WTC11 (cell line): ENCODE measurements around the gene EDC4. TPM values are rescaled to one million over a fixed set of nuclear protein-coding genes. Genes with fewer than 3 reads are reported as not detected.

Source experiments
- ATAC-seq: fragments of 200-7000 bp; cut with Tn5 transposase; 2 replicates; pipeline ENCODE4 v1.10.0; 2021; ENCODE audit warnings: mild to moderate bottlenecking, moderate library complexity
- CTCF ChIA-PET: fragments of 300-600 bp; sonication (Branson Sonifier 250); formaldehyde crosslinking; loops from one replicate; lab custom pipeline; 2021; ENCODE audit warnings: antibody characterized with exemption; lab: Charles Lee
- POLR2A ChIA-PET: fragments of 350-600 bp; sonication (Branson Sonifier 250); formaldehyde crosslinking; loops from one replicate; lab custom pipeline; 2021; ENCODE audit warnings: antibody characterized with exemption; lab: Charles Lee
- DNase-seq: peaks from one replicate; pipeline ENCODE4 v3.0.0; 2021; ENCODE audit warnings: low spot score
- H3K27ac Mint-ChIP-seq: 2 replicates; pipeline ENCODE4 v1.8.0; 2021; ENCODE audit warnings: mixed read lengths
- H3K27me3 Mint-ChIP-seq: 2 replicates; pipeline ENCODE4 v1.8.0; 2021; ENCODE audit warnings: low read depth, mild to moderate bottlenecking, moderate library complexity, mixed read lengths
- H3K36me3 Mint-ChIP-seq: 2 replicates; pipeline ENCODE4 v1.8.0; 2021; ENCODE audit warnings: mixed read lengths
- H3K4me1 Mint-ChIP-seq: 2 replicates; pipeline ENCODE4 v1.8.0; 2022; ENCODE audit warnings: mixed read lengths
- H3K4me3 Mint-ChIP-seq: 2 replicates; pipeline ENCODE4 v1.8.0; 2021; ENCODE audit warnings: mild to moderate bottlenecking, moderate library complexity, mixed read lengths
- H3K9me3 Mint-ChIP-seq: 2 replicates; pipeline ENCODE4 v1.8.0; 2021; ENCODE audit warnings: mixed read lengths
- CBFB ChIP-seq: sonication (generic); formaldehyde crosslinking; IDR thresholded peaks from 2 replicates; pipeline ENCODE4 v1.8.1; 2022; ENCODE audit warnings: mild to moderate bottlenecking, low read depth, missing genetic modification reagents
- CDX4 ChIP-seq: fragments of 250-450 bp; sonication (Bioruptor Pico); IDR thresholded peaks from 2 replicates; pipeline ENCODE4 v1.9.0; 2021; ENCODE audit warnings: moderate library complexity, mild to moderate bottlenecking, inconsistent platforms, borderline replicate concordance
- EMX1 ChIP-seq: fragments of 250-450 bp; sonication (Bioruptor Pico); IDR thresholded peaks from 2 replicates; pipeline ENCODE4 v1.8.0; 2021; ENCODE audit warnings: mild to moderate bottlenecking
- ESRRA ChIP-seq: sonication (generic); formaldehyde crosslinking; IDR thresholded peaks from 2 replicates; pipeline ENCODE4 v1.8.1; 2022; ENCODE audit warnings: mild to moderate bottlenecking, missing genetic modification reagents, borderline replicate concordance
- FOXP1 ChIP-seq: sonication (generic); formaldehyde crosslinking; IDR thresholded peaks from 2 replicates; pipeline ENCODE4 v1.8.0; 2022; ENCODE audit warnings: missing genetic modification reagents, mild to moderate bottlenecking, moderate library complexity, borderline replicate concordance
- GABPB1 ChIP-seq: sonication (generic); formaldehyde crosslinking; IDR thresholded peaks from 2 replicates; pipeline ENCODE4 v1.8.1; 2023; ENCODE audit warnings: mild to moderate bottlenecking, missing genetic modification reagents
- IRF2 ChIP-seq: sonication (generic); formaldehyde crosslinking; IDR thresholded peaks from 2 replicates; pipeline ENCODE4 v1.8.0; 2022; ENCODE audit warnings: low read depth, missing genetic modification reagents, borderline replicate concordance
- KAT7 ChIP-seq: sonication (generic); formaldehyde crosslinking; IDR thresholded peaks from 2 replicates; pipeline ENCODE4 v1.8.1; 2023; ENCODE audit warnings: missing genetic modification reagents, mild to moderate bottlenecking, borderline replicate concordance
- MAX ChIP-seq: sonication (generic); formaldehyde crosslinking; IDR thresholded peaks from 2 replicates; pipeline ENCODE4 v1.8.0; 2022; ENCODE audit warnings: mild to moderate bottlenecking, missing genetic modification reagents
- NFATC4 ChIP-seq: fragments of 250-450 bp; sonication (Bioruptor Pico); IDR thresholded peaks from 2 replicates; pipeline ENCODE4 v1.9.0; 2021; ENCODE audit warnings: mild to moderate bottlenecking
- NFE2L1 ChIP-seq: sonication (generic); formaldehyde crosslinking; IDR thresholded peaks from 2 replicates; pipeline ENCODE4 v1.8.1; 2023; ENCODE audit warnings: missing genetic modification reagents
- NR2C2 ChIP-seq: sonication (generic); formaldehyde crosslinking; IDR thresholded peaks from 2 replicates; pipeline ENCODE4 v1.8.0; 2022; ENCODE audit warnings: mild to moderate bottlenecking, missing genetic modification reagents
- NR3C1 ChIP-seq: sonication (generic); formaldehyde crosslinking; conservative IDR thresholded peaks from 2 replicates; pipeline ENCODE4 v1.8.1; 2023; ENCODE audit warnings: low read depth, mild to moderate bottlenecking, missing genetic modification reagents
- OVOL2 ChIP-seq: fragments of 250-450 bp; sonication (Bioruptor Pico); IDR thresholded peaks from 2 replicates; pipeline ENCODE4 v1.9.0; 2021; ENCODE audit warnings: mild to moderate bottlenecking, borderline replicate concordance
- TEAD1 ChIP-seq: sonication (generic); formaldehyde crosslinking; IDR thresholded peaks from 2 replicates; pipeline ENCODE4 v1.8.0; 2022; ENCODE audit warnings: mild to moderate bottlenecking, missing genetic modification reagents
- ZNF281 ChIP-seq: sonication (generic); formaldehyde crosslinking; IDR thresholded peaks from 2 replicates; pipeline ENCODE4 v1.8.0; 2023; ENCODE audit warnings: mild to moderate bottlenecking, missing genetic modification reagents
- ZNF396 ChIP-seq: fragments of 250-450 bp; sonication (Bioruptor Pico); IDR thresholded peaks from 2 replicates; pipeline ENCODE4 v1.8.0; 2021; ENCODE audit warnings: mild to moderate bottlenecking, moderate library complexity, borderline replicate concordance
- ZNF512 ChIP-seq: sonication (generic); formaldehyde crosslinking; IDR thresholded peaks from 2 replicates; pipeline ENCODE4 v1.8.1; 2022; ENCODE audit warnings: missing genetic modification reagents, borderline replicate concordance
- ZNF671 ChIP-seq: fragments of 250-450 bp; sonication (Bioruptor Pico); IDR thresholded peaks from 2 replicates; pipeline ENCODE4 v1.8.0; 2021; ENCODE audit warnings: mild to moderate bottlenecking
- total RNA-seq: library from RNA; stranded (reverse); gene quantifications from 3 replicates; pipeline ENCODE4 v1.2.3, GENCODE V29; 2021
- TF ChIP-seq, protein P1 (sequence below): sonication (generic); formaldehyde crosslinking; IDR thresholded peaks from 2 replicates; pipeline ENCODE4 v1.8.0; 2022; ENCODE audit warnings: mild to moderate bottlenecking, missing genetic modification reagents
- TF ChIP-seq, protein P2 (sequence below): sonication (generic); formaldehyde crosslinking; IDR thresholded peaks from 2 replicates; pipeline ENCODE4 v1.8.1; 2023; ENCODE audit warnings: mild to moderate bottlenecking, missing genetic modification reagents
- TF ChIP-seq, protein P3 (sequence below): sonication (generic); formaldehyde crosslinking; IDR thresholded peaks from 2 replicates; pipeline ENCODE4 v1.8.0; 2022; ENCODE audit warnings: mild to moderate bottlenecking, missing genetic modification reagents
- TF ChIP-seq, protein P4 (sequence below): fragments of 250-450 bp; sonication (Bioruptor Pico); IDR thresholded peaks from 2 replicates; pipeline ENCODE4 v1.9.0; 2021; ENCODE audit warnings: mild to moderate bottlenecking

The EDC4 gene
- total RNA-seq, 1 experiment from 2014 or later, result 83.7 TPM

- TF ChIP-seq, protein P1, sequence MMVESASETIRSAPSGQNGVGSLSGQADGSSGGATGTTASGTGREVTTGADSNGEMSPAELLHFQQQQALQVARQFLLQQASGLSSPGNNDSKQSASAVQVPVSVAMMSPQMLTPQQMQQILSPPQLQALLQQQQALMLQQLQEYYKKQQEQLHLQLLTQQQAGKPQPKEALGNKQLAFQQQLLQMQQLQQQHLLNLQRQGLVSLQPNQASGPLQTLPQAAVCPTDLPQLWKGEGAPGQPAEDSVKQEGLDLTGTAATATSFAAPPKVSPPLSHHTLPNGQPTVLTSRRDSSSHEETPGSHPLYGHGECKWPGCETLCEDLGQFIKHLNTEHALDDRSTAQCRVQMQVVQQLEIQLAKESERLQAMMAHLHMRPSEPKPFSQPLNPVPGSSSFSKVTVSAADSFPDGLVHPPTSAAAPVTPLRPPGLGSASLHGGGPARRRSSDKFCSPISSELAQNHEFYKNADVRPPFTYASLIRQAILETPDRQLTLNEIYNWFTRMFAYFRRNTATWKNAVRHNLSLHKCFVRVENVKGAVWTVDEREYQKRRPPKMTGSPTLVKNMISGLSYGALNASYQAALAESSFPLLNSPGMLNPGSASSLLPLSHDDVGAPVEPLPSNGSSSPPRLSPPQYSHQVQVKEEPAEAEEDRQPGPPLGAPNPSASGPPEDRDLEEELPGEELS (CRISPR knock-in tag), result no peak
- no peak for TF ChIP-seq MAX (CRISPR knock-in tag)
- no peak for TF ChIP-seq NFE2L1
- TF ChIP-seq OVOL2 (CRISPR knock-in tag), result no peak
- TF ChIP-seq ZNF512 (CRISPR knock-in tag), result no peak
- TF ChIP-seq, protein P2, sequence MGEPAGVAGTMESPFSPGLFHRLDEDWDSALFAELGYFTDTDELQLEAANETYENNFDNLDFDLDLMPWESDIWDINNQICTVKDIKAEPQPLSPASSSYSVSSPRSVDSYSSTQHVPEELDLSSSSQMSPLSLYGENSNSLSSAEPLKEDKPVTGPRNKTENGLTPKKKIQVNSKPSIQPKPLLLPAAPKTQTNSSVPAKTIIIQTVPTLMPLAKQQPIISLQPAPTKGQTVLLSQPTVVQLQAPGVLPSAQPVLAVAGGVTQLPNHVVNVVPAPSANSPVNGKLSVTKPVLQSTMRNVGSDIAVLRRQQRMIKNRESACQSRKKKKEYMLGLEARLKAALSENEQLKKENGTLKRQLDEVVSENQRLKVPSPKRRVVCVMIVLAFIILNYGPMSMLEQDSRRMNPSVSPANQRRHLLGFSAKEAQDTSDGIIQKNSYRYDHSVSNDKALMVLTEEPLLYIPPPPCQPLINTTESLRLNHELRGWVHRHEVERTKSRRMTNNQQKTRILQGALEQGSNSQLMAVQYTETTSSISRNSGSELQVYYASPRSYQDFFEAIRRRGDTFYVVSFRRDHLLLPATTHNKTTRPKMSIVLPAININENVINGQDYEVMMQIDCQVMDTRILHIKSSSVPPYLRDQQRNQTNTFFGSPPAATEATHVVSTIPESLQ (CRISPR knock-in tag), result no peak
- no peak for TF ChIP-seq NR3C1 (CRISPR knock-in tag)
- no peak for TF ChIP-seq IRF2
- no peak for TF ChIP-seq ZNF671 (CRISPR knock-in tag)
- TF ChIP-seq EMX1 (CRISPR knock-in tag), result no peak
- no peak for TF ChIP-seq CDX4 (CRISPR knock-in tag)
- TF ChIP-seq FOXP1, result no peak
- TF ChIP-seq ESRRA (CRISPR knock-in tag), result no peak
- TF ChIP-seq TEAD1 (CRISPR knock-in tag), result no peak
Measured at GRCh38 chr16:67872131-67872630, 671 bp upstream of the EDC4 start (continued).

- no peaks in the 10 kb centered on the region for H3K9me3 Mint-ChIP-seq
- DNase-seq (no peak), ATAC-seq (peak; percentile 44)
- CTCF ChIA-PET, result interaction anchor here (0.8 to 3.2 kb wide), 9 partner anchors 11 to 352 kb away, joined by 3 to 29 read pairs (median 4); partner anchors contain the start of gene NRN1L
- peaks cover 35% of the 10 kb centered on the region for H3K36me3 Mint-ChIP-seq
- peak overlapping the region; percentile 84; the same call in 1 of the 2 replicates for H3K27ac Mint-ChIP-seq
- H3K27me3 Mint-ChIP-seq, result no peaks in the 10 kb centered on the region
- H3K4me3 Mint-ChIP-seq, result peak overlapping the region; percentile 92
- POLR2A ChIA-PET, result no interaction called here
- peaks cover 15% of the 10 kb centered on the region for H3K4me1 Mint-ChIP-seq
- TF ChIP-seq GABPB1 (no peak), KAT7 (CRISPR knock-in tag) (no peak), CBFB (CRISPR knock-in tag) (no peak), NFATC4 (no peak), ZNF396 (no peak), ZNF281 (CRISPR knock-in tag) (no peak), NR2C2 (CRISPR knock-in tag) (no peak), TEAD1 (CRISPR knock-in tag) (no peak)
- TF ChIP-seq, protein P3, sequence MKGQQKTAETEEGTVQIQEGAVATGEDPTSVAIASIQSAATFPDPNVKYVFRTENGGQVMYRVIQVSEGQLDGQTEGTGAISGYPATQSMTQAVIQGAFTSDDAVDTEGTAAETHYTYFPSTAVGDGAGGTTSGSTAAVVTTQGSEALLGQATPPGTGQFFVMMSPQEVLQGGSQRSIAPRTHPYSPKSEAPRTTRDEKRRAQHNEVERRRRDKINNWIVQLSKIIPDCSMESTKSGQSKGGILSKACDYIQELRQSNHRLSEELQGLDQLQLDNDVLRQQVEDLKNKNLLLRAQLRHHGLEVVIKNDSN (CRISPR knock-in tag), result no peak
- TF ChIP-seq, protein P4, sequence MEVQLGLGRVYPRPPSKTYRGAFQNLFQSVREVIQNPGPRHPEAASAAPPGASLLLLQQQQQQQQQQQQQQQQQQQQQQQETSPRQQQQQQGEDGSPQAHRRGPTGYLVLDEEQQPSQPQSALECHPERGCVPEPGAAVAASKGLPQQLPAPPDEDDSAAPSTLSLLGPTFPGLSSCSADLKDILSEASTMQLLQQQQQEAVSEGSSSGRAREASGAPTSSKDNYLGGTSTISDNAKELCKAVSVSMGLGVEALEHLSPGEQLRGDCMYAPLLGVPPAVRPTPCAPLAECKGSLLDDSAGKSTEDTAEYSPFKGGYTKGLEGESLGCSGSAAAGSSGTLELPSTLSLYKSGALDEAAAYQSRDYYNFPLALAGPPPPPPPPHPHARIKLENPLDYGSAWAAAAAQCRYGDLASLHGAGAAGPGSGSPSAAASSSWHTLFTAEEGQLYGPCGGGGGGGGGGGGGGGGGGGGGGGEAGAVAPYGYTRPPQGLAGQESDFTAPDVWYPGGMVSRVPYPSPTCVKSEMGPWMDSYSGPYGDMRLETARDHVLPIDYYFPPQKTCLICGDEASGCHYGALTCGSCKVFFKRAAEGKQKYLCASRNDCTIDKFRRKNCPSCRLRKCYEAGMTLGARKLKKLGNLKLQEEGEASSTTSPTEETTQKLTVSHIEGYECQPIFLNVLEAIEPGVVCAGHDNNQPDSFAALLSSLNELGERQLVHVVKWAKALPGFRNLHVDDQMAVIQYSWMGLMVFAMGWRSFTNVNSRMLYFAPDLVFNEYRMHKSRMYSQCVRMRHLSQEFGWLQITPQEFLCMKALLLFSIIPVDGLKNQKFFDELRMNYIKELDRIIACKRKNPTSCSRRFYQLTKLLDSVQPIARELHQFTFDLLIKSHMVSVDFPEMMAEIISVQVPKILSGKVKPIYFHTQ, result no peak
Measured at GRCh38 chr16:67873435-67874370, 851 bp downstream of the EDC4 start.
